Caco-2 (cell line): ENCODE data around the gene SMARCC1. TPM values are rescaled to one million over a fixed set of nuclear protein-coding genes. Genes with fewer than 3 reads are reported as not detected.
"Not testable (repeated sequence)": the region's sequence is repeated elsewhere in the genome, so short reads cannot be mapped to it uniquely, and the experiment has no call there.

Experiments
- Bru-seq: library from RNA; stranded (reverse); fragments of 400-500 nt; gene quantifications from one replicate; lab custom pipeline; 2021; lab: Mats Ljungman, UMichigan
- BruChase-seq, 2 experiments: library from RNA; stranded (reverse); fragments of 400-500 nt; gene quantifications; one replicate each; lab custom pipeline; 2021; lab: Mats Ljungman, UMichigan
- BruUV-seq: library from RNA; stranded (reverse); fragments of 400-500 nt; replicated peaks from 2 replicates; lab custom pipeline; 2021; lab: Mats Ljungman, UMichigan
- CTCF ChIA-PET: fragments of 300-600 bp; sonication (Branson Sonifier 250); formaldehyde crosslinking; loops from one replicate; lab custom pipeline; 2022; ENCODE audit warnings: antibody characterized with exemption; lab: Charles Lee
- POLR2A ChIA-PET: fragments of 300-600 bp; sonication (Branson Sonifier 250); formaldehyde crosslinking; loops from one replicate; lab custom pipeline; 2022; ENCODE audit warnings: antibody characterized with exemption; lab: Charles Lee
- DNase-seq, 2 experiments: peaks; one replicate each; pipeline versions ENCODE4 v3.0.0 to v3.0.0-alpha.2; 2020 to 2022
- H3K27me3 ChIP-seq: replicated peaks from 2 replicates; pipeline ENCODE4 v1.6.0; 2011; ENCODE audit warnings: low read length; ENCODE audit not compliant: control insufficient read depth, insufficient read depth
- H3K36me3 ChIP-seq: 2 replicates; pipeline ENCODE4 v1.5.1; 2011; ENCODE audit warnings: low read length; ENCODE audit not compliant: control insufficient read depth, insufficient read depth
- H3K4me1 ChIP-seq: fragments of 250-450 bp; sonication (Bioruptor Pico); 2 replicates; pipeline ENCODE4 v1.5.1; 2020; ENCODE audit warnings: mild to moderate bottlenecking
- H3K4me3 ChIP-seq: 2 replicates; pipeline ENCODE4 v1.5.1; 2011; ENCODE audit warnings: low read depth, mild to moderate bottlenecking, control low read depth, low read length
- H3K9me3 ChIP-seq: fragments of 250-450 bp; sonication (Bioruptor Pico); 2 replicates; pipeline ENCODE4 v1.5.1; 2020; ENCODE audit warnings: mild to moderate bottlenecking, moderate library complexity
- H3K27ac Mint-ChIP-seq: one replicate; pipeline ENCODE4 v1.8.0; 2022; ENCODE audit warnings: mixed read lengths; ENCODE audit not compliant: unreplicated experiment
- H3K27me3 Mint-ChIP-seq: one replicate; pipeline ENCODE4 v1.8.0; 2022; ENCODE audit warnings: mixed read lengths; ENCODE audit not compliant: insufficient read depth, unreplicated experiment
- H3K36me3 Mint-ChIP-seq: one replicate; pipeline ENCODE4 v1.8.0; 2022; ENCODE audit warnings: mild to moderate bottlenecking, mixed read lengths; ENCODE audit not compliant: insufficient read depth, unreplicated experiment
- H3K4me1 Mint-ChIP-seq: one replicate; pipeline ENCODE4 v1.8.0; 2022; ENCODE audit warnings: low read depth, mixed read lengths; ENCODE audit not compliant: unreplicated experiment
- H3K4me3 Mint-ChIP-seq: one replicate; pipeline ENCODE4 v1.8.0; 2022; ENCODE audit warnings: mild to moderate bottlenecking, moderate library complexity, mixed read lengths; ENCODE audit not compliant: unreplicated experiment
- H3K9me3 Mint-ChIP-seq: one replicate; pipeline ENCODE4 v1.8.0; 2022; ENCODE audit warnings: mixed read lengths; ENCODE audit not compliant: unreplicated experiment
- CTCF ChIP-seq, 2 experiments: fragments of 200-600 bp in 1 of 2; IDR thresholded peaks; 1 replicate in 1 of 2; 2 replicates in 1 of 2; pipeline versions ENCODE4 v1.5.1 to v1.8.0; 2011 to 2022; ENCODE audit warnings: antibody characterized with exemption in 1 of 2, control low read depth in 1 of 2, inconsistent platforms in 1 of 2, low read depth in 1 of 2, low read length in 1 of 2, mild to moderate bottlenecking in 1 of 2, moderate library complexity in 1 of 2; ENCODE audit not compliant: insufficient read depth in 1 of 2, severe bottlenecking in 1 of 2, unreplicated experiment in 1 of 2
- intact Hi-C: fragments of 100-400 bp; cut with micrococcal nuclease; formaldehyde crosslinking; loops from one replicate; pipeline ENCODE4 v1.10.0; 2022; ENCODE audit not compliant: unreplicated experiment
- long read RNA-seq: library from polyadenylated mRNA; stranded (forward); transcript quantifications from one replicate; pipeline ENCODE4 v2.0.0, GENCODE V29; 2022
- total RNA-seq: library from RNA; stranded (reverse); gene quantifications from 2 replicates; pipeline ENCODE4 v1.2.3, GENCODE V29; 2022

Gene SMARCC1
- total RNA-seq = 128 and 139 TPM in 2 replicates
- Bru-seq, nascent RNA = percentile 87 among the genes with signal in this experiment
- percentile 84 among the genes with signal in this experiment for BruChase-seq, experiment 1, labeled RNA remaining after a 2-hour chase
- percentile 89 among the genes with signal in this experiment for BruChase-seq, experiment 2, labeled RNA remaining after a 6-hour chase
- long read RNA-seq, full-length matches to known transcripts = 29 of 83 reads
- long read RNA-seq, partial matches to known transcripts = 27 of 83 reads
- long read RNA-seq, other reads (novel, unspliced or antisense) = 27 of 83 reads

- peak; percentile 98 to 99 for DNase-seq
- intact Hi-C loops = no loop called here
These were observed at the start of gene SMARCC1 for GRCh38 chr3:47781685-47782445. Gene SMARCC1 (minus strand): TSS chr3:47781893. CDS start chr3:47781797, 96 bp downstream.

GRCh38 chr3:47829482-47829881 lies 47.8 kb upstream of the SMARCC1 start:
- DNase-seq, H3K27me3 ChIP-seq, BruUV-seq, H3K27ac Mint-ChIP-seq, H3K4me3 Mint-ChIP-seq, H3K4me3 ChIP-seq, H3K9me3 ChIP-seq, POLR2A ChIA-PET, H3K4me1 ChIP-seq, H3K27me3 Mint-ChIP-seq, CTCF ChIA-PET, H3K4me1 Mint-ChIP-seq, H3K9me3 Mint-ChIP-seq, H3K36me3 ChIP-seq, intact Hi-C loops: not testable (repeated sequence)
- peaks cover 74% of the 10 kb centered on the region for H3K36me3 Mint-ChIP-seq

More at GRCh38 chr3:47781685-47782445, at the start of gene SMARCC1:
- Histone ChIP-seq H3K9me3 (no peaks in the 10 kb centered on the region), H3K27me3 (no peaks in the 10 kb centered on the region), H3K4me3 (peak within 1 kb of the TSS; percentile 82), H3K36me3 (no peaks in the 10 kb centered on the region), H3K4me1 (peaks cover 6% of the 10 kb centered on the region; the same call in 1 of the 2 replicates)
- ChIA-PET POLR2A (interaction anchor here (0.6 to 0.7 kb wide), 2 partner anchors 226 to 360 kb away, joined by 3 read pairs; no protein-coding TSS in a partner anchor), CTCF (interaction anchor here (0.6 kb wide), 1 partner anchor 79 kb away, joined by 7 read pairs; no protein-coding TSS in a partner anchor)
- no peak for TF ChIP-seq CTCF (IDR thresholded peaks at IDR 0.05; ENCODE audit: insufficient read depth in 1 of 2, low read depth in 1 of 2, low read length in 1 of 2, severe bottlenecking in 1 of 2, unreplicated experiment in 1 of 2)
- Mint-ChIP-seq H3K4me3 (peak within 1 kb of the TSS; percentile 100), H3K27me3 (no peaks in the 10 kb centered on the region), H3K4me1 (no peaks in the 10 kb centered on the region), H3K36me3 (peaks cover 28% of the 10 kb centered on the region), H3K9me3 (no peaks in the 10 kb centered on the region), H3K27ac (peak within 1 kb of the TSS; percentile 100)
- TSS peak; percentile 87 for BruUV-seq

- H3K9me3 ChIP-seq = no peaks in the 10 kb centered on the region
- BruUV-seq = TSS peak; percentile 35
- Mint-ChIP-seq H3K4me3 (peak overlapping the region; percentile 81), H3K27ac (peak overlapping the region; percentile 35), H3K4me1 (peaks cover 6% of the 10 kb centered on the region), H3K9me3 (no peaks in the 10 kb centered on the region), H3K36me3 (peaks cover 37% of the 10 kb centered on the region), H3K27me3 (no peaks in the 10 kb centered on the region)
- H3K4me3 ChIP-seq = peak overlapping the region; percentile 66
- DNase-seq = no peak
- peaks cover 4% of the 10 kb centered on the region for H3K36me3 ChIP-seq
- no peak for TF ChIP-seq CTCF (IDR thresholded peaks at IDR 0.05; ENCODE audit: insufficient read depth in 1 of 2, low read depth in 1 of 2, low read length in 1 of 2, severe bottlenecking in 1 of 2, unreplicated experiment in 1 of 2)
- H3K4me1 ChIP-seq = 0 out of 2 replicates have a peak, but pooled peaks cover 3% of the 10 kb centered on the region
- intact Hi-C loops = loop anchor here (2.0 kb wide), 1 partner anchor 23 kb away; the partner anchor contains the start of gene DHX30
- ChIA-PET POLR2A (interaction anchor here (0.6 to 0.8 kb wide), 4 partner anchors 12 to 662 kb away, joined by 3 to 6 read pairs (median 4); partner anchors contain the start of gene SETD2), CTCF (interaction anchor here (0.5 to 2.6 kb wide), 8 partner anchors 12 to 1133 kb away, joined by 3 to 14 read pairs (median 7); no protein-coding TSS in a partner anchor)
- H3K27me3 ChIP-seq = no peaks in the 10 kb centered on the region
These were observed 43.9 kb upstream of the SMARCC1 start for GRCh38 chr3:47825590-47825989.
